ENCODE results near the gene DHCR24.
A peak's percentile ranks its signal among the peaks of the same experiment; 100 is the strongest.

The DHCR24 gene

DNA sequence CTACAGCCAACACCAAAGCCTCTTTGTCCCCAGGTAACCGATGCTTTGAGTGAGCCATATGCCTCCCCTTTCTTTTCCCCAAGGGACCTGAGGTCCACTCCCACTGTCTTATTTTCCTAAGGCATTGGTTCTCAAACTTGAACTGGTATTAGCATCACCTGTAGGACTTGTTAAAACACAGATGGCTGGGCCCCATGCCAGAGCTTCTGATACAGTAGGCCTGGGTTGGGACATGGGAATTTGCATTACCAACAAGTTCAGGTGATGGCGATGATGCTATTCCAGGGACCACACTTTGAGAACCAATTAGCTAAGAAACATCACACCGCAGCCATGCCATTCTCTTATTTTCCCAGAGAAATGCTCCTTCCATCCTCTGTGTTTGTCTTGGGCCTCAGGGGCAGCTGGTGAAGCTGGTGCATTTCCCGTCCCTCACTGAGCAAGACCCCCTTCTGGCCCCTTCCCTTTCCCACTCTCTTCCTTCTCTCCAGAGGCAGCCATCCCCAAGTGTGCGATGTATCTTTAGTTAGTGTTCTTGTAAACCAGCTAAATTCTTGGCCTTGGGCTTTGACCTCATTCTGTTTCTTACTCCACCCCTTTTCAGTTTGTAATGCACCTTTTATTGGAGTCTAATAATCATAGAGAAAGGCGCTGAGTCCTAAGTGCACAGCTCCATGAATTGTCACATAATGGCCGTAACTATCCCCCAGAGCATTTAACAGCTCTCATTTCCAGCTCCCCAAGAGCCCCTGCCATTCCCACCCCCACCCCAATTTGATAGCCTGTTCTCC is 71.7 kb downstream of the DHCR24 start:
- DNase-seq (ENCODE audit: low spot score): no peak

DNA sequence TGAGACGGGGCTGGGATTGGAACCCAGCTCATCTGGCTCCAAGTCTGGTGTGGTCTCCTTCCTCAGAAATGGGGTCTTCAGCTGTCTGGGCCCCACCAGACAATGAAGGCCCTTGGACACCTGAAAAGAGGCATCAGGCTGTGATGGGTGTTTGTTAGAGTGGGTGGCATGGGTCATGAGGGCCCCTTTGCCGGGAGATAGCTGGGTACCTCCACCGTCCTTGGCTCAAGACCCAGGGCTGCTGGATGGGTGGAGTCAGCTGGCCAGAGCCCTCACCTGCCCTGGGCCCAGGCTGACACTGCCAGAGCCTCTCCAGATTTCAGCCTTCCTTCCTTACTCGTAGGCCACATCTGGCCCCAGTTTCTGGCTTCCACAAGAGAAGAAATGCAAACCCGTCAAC is 72.4 kb downstream of the DHCR24 start:
- DNase-seq (ENCODE audit: low spot score): no peak

DNA sequence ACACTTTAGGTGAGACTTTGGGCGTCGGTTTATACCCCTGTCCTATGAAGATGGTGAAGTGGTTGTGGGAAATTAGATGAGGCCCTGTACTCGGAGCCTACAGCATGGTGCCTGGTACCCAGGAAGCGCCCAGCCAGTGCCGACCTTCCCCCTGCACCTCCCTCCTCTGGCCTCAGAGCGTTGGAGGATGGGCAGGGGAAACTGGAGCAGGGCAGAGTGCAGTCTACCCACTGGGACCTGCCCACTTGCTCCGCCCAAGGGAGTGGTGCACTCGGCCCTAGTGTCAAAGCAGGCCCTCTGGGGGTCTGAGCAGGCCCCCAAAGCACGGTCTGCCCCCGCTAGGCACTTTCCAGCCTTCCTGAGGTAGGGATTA is 72.9 kb downstream of the DHCR24 start:
- DNase-seq (ENCODE audit: low spot score): no peak

DNA sequence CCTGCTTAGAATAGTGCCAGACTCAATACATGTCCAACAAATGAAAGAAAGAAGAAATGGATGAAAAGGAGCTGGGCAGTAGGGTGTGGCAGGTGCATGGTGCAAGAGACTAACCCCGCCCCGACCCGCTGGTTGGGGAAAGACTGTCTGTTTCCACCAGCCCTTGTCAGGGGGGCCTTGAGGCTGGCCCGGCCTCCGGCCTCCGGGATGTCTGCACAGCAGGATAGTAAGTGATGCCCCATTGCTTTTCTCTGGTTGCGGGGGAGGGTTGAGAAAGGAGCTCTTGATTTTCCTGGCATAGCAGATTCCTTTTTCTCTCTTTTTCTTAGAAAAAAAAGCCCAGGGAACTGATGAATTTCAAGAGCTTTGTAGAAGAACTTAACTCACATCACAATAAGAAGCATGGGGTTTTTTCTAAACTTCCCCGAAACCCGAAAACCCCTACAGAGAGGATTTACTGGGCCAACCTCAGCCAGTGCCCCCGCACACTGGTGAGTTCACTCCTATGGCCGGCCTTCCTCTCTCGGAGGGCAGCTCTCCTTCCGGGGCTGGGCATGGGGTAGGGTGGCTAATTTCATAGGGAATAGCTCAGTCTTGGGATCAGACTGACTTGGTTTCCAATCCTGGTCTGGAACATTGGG is 73.4 kb downstream of the DHCR24 start:
- DNase-seq (ENCODE audit: low spot score): no peak

DNA sequence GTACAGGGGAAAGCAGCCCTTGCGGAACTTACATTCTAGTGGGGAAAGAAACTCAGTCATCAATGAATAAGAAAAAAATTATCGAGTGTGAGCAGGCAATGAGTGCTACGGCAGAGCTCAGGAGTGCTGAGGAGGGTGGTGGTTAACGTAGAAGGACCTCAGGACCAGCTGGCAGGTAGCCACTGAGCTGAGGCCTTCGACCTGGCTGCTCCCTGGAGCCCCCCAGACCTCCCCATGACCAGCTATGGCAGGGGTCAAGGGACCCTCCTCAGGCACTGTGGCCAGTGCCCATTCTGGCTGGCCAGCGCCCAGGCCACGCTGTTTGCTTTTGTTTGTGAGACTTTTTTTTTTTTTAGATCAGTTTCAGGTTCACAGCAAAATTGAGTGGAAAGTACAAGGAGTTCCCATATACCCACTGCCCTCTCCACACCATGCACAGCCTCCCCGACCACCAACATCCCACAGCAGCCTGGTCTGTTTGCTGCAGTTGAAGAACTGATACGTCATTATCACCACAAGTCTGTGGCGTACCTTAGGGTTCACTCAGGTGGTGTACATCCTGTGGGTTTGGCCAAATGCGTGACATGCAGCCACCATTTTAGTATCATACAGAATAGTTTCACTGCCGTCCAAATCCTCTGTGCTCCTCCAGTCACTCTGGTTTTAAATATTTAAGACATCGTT is 74.1 kb downstream of the DHCR24 start:
- no peak for DNase-seq (ENCODE audit: low spot score)

DNA sequence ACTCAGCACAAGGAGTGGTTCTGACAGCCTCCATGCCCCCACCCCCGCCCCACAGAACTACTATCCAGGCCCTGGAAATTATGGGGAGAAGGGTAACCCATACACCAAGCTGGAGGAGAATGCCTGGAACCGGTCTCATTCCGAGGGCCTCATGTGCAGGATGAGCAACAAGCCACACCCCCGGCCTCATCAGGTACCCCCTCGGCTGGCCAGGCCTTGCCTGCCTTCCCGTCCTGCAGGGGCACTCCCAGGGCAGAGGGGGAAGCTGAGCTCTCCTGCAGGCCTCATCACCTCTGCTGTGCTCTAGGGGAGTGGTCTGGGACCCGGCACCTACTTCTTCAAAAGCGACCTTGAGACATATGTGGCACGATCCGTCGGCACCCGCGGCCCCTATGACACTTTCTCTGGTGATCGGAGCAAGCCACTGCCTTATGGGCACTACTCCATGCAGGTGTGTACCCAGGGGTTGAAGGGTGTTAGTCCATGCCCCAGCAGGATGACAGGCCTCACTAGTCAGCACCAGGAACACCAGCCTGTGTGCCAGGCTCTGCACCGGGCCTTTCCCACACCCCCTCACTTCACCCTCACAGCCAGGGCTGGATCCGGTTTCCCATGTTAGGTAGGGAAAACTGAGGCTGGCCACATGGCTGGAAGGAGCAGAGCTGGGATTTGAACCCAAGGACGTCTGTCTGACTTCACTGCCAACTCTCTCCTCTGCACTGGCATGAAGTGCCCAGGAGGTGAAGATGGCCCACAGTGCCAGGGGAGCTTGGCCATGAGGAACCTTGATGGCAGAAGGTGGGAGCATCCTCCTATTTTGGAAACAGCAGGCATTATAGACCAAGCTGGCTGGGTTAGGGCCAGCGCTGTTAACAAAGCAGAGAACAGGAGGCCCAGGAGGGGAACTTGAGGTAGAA is 75.0 kb downstream of the DHCR24 start:
- no peak for DNase-seq (ENCODE audit: low spot score)

DNA sequence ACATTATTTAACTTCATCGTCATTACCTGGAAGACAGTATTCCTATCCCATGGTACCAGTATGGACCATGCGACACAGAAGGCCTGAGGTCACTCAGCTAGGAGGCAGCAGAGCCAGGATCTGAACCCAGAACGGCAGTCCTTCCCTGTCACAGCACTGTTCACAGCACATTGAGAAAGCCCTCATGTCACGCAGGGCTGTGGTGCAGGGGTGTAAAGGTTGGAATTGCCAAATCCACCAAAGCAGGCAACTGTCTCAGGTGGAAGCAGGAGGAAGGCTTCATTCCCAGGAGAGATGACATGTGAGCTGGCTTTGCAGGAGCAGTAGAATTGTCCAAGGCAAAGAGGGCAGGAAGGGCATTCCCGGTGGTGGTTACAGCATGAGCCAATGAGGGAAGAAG is 75.9 kb downstream of the DHCR24 start:
- no peak for DNase-seq (ENCODE audit: low spot score)

DNA sequence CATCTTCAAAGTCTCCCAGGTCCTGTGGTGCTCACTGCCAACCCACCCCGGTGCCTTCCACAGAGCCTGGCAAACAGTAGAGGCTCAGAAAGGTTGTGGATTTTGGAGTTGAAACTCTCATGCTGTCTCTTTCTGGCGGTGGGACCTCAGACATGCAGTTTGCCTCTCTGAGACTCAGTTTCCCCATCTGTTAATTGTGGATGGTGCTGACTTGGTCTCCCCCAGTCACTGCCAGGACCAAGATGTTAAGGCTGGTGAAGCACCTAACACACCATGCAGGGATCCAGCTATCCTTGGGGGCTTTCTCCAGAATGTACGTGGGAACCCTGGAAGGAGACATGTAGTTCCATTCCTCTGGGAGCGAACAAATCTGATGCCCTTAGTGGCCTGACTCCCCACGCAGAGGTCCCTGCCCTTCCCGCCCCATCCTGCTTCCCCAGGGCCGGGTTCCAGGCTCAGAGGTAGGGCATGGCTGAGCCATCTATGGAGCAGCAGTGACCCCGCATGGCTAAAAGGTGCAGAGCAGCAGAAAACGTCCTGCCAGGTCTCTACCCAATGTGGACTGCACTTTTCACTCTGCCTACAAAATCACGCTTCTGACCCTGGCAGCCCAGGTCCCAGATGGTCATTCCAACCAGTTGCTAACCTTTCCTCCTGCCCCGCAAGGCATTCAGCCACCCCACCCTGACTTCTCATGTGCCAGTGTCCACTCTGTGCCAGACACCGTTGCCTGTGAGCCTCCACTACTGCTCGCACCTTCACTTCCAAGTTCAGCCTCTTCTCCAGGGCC is 76.6 kb downstream of the DHCR24 start:
- peak; percentile 48 for DNase-seq (ENCODE audit: low spot score)

DNA sequence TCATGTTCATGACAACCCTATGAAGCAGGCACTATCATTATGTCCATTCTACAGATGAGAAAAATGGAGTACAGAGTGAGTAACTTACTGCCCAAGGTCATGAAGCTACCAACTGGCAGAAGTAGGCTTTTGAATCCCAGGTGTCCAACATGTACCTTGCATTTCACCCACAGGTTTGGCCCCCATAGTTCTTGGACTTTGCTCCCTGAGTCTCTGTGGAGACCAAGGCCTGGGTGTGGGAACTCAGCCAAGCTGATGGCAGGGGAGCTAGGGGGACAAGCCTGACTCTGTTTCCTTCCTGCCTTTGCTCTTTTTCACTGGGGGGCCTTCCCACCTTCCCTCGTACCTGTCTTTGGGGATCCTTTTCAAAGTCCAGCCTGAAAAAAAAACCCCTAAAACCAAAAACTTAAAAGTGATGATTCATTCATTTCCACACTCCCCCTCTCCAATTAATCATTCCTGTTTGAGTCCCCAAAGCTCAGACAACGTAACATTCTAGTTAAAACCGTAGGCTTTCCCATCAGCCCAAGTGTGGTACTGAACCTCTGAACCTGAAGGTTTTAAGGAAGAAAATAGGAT is 77.4 kb downstream of the DHCR24 start:
- no peak for DNase-seq (ENCODE audit: low spot score)

DNA sequence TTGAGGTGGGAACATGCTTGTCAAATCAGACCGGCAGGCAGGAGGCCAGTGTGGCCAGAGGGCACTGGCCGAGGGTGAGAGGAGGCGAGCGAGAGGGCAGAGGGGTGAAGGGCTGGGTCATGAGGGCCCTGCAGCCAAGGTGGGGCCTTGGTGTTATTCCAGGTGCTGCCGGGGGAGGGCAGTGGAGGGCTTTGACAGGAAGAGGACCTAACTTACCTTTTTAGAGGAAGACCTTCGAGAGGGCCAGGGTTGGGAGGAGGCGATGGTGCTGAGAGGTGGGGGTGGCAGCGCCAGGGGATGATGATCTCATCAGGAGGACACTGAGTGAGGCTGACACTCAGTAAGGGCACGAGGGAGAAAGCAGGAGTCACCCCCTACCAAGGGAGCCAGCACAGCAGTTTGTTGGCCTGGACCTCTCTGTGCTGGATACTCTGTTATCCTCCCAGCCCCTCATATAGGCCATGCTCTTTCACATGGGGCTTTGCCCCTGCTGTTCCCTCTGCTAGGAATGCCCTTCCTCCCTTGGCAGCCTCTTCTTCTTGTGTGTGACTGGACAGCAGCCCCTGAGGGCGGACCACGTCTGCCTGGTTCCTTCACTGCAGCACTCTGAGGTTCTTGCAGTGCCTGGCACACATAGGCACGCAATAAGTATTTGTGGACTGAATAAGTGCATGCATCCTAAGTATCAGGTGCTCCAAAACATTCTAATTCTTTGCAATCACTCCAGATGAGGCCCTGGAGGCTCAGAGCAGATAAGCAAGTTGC is 78.4 kb downstream of the DHCR24 start:
- no peak for DNase-seq (ENCODE audit: low spot score)

DNA sequence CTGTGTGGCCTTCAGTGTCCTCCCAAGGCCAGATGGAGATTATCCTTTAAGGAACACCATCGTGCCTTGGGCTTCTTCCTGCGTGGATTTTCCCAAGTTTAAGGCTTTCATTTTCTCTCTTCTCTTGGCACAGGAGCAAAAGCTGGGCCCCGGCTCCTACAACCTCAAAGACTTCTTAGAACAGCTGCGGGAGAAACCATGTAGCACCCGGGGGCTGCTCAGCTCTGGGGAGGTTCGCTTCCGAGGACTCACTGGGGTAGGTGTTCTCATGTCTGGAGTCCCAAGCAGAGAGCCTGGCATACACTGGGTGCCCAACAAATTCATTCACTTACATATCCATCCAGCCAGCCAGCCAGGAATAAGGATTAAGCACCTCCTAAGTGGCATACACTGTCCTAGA is 79.2 kb downstream of the DHCR24 start:
- DNase-seq (ENCODE audit: low spot score): no peak

DNA sequence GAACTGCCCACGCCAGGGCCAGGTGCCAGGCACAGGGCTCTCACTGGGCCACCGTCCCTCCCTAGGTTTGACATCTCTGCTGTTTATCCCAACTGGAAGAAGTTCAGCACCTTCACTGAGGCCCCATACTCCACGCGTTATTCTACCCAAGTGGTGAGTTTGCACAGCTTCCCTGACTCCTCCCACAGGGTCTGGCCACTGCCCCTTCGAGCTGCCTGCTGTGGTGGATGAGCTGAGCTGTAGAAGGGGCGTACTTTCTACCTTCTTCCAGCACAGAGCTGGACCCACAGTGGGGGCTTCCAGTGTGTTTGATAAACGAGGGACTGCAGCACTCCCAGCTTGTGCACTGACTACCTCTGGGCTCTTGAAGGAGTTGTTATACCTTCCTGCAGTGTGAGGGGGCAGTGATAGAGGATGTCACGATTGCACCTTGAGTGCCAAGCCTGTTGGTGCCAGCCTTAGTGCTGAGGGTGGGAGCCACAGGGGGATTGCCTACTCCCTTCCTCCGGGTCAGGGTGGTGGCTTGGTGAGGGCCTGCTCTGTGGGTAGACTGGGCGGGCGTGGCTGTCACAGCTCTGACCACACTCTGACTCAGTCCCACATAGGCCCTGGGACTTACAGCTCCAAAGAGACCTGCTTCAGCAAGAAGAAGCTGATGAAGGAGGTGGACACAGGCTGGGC is 79.9 kb downstream of the DHCR24 start:
- DNase-seq (ENCODE audit: low spot score): no peak

DNA sequence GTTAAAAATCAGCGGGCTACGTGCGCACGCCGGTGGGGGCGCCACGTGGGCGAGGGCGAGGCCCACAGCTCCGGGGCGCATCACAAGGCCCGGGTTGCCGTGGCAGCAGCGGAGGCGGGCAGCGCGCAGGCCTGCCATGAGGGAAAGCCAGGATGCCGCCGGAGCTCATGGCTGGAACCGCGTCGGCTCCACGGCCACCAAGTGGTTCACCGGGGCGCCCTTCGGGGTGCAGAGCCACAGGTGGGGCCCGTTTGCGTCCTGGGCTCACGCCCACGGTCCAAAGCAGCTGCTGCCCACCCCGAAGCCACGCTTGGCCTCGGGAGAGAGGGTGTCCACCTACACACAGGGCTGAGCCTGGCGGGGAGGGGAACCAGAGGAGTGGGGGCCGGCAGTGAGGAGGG is 81.0 kb downstream of the DHCR24 start:
- DNase-seq (ENCODE audit: low spot score): no peak

DNA sequence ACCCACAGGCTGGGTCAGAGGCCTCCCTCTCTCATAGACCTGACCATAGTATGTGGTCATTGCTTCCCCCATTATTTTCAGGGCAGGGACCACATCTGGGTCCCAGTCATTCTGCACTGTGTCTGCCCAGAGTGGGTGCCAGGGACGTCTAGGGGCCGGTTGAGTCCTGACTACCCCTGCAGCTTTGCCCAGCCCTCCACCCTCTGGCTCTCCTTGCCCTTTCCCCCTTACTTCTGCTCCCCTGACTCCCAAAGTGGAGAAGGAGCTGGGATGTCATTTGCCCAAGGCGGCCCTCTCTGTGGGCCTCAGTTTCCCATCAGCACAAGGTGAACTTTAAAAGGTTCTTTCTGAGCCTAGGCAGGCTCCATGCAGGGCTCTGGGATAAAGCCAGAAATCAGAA is 81.5 kb downstream of the DHCR24 start:
- DNase-seq (ENCODE audit: low spot score): no peak

DNA sequence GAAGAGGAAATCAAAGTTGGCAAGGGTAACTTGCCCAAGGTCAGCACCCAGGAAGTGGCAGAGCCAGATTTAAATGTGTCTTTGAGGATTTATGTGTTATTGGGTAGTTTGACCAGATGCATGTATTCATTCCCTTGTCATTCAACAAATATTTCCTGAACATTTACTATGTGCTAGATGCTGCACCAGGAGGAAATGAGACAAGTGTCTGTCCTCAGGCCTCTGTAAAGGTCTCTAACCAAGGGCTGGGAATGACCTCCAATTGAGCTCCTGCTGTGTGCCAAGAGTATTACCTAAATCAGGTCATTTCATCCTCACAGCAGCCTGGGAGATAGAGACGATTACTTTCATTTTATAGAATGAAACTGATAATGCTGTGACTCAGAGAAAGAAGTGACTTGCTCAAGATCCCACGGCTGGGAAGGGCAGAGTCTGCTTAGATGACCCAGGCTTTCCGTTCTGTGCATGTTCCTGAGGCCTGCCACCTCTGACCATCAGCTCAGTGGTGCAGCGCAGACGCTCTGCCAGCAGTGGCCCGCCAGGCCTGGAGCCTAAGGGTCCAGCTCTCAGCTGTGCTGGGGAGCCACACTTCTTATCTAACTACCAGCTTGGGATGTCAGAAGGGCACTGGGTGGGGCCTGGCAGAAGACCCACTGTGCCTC is 82.4 kb downstream of the DHCR24 start:
- DNase-seq (ENCODE audit: low spot score): no peak

DNA sequence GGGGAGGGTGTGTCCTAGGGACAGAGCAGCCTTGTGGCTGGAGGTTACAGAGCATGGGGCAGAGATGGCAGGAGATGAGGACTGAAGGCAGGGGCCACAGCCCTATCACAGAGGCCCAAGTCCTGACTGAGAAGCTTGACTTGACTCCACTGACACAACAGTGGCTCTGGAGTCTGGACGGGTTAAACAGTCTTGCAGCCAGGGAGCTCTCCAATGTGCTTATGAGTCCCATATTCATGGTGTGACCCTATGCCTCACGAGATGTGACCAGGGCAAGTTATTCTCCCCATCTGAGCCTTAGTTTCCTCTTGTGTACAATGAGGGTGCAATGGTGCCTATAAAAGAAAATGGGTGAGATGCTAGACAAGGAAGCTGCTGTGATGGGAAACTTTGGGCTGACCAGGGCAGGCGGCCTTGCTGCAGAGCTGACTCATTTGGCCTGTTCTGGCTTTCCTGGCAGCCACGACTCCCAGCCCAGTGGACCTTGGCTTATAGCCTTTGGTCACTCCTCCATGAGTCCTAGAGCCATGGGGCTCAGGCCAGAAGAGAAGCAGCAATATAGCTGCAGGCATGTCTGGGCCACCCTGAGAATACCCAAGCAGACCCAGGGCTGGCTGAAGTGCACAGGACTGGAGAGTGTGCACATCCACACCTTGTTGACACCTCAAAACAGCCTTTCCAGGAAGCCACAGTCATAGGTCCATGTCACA is 83.1 kb downstream of the DHCR24 start:
- DNase-seq (ENCODE audit: low spot score): no peak

DNA sequence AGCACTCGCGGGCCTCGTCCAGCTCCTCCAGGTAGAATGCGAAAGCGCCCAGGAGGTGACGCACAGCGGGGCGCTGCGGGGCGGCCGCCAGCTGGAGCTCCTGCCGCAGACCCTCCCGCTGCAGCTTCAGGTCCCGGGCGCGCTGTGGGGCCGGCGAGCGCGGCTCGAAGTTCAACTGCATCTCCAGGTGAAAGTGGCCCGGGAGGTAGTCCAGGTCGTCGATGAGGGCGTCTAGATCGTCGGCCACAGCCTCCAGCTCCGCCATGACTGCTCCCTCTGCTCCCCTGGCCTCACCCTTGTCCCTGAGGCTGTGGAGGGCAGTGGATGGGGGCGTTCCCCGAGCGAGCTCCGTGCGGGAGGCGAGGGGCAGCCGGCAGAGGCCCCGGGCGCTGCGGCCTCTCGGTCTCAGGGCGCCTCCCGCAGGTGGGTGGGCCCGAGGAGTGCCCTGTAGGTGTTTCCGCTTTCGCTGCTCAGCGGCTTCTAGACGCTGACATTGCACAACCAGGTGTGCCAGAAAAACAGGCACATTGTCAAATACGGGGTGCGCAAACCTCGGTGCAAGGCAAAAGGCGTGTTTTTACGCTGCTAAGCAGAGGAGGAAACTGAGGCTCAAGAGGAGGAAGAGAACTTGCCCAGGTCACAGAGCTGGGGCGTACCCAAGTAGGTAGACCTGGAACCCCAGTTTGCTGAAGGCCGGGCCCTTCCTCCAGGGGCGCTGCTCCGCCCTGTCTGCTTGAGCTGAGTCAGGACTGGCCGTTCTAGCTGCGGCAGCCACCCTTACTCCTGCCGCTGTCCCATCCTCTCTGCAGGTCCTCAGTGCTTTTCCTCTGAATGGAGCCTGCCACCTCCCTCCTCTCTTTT is 85.9 kb downstream of the DHCR24 start, which contains the start of gene TTC22:
TTC22 (minus strand) TSS at position 425 of the 861 bp plus-strand sequence; CDS start at position 265, 160 bp downstream.
- DNase-seq (ENCODE audit: low spot score): peak; percentile 74

Data from CD4-positive, alpha-beta T cell treated with Interleukin-6 at 100 ng/mL for 8 hours (primary cell).